Activated naive CD8-positive, alpha-beta T cell treated with anti-CD3 and anti-CD28 coated beads, Interleukin-2, amount 10 ng/mL, durations not matched to agents 7 days and 5 days (primary cell): ENCODE data around the gene GRIN2C. TPM values are rescaled to one million over a fixed set of nuclear protein-coding genes. Genes with fewer than 3 reads are reported as not detected.

Experiments
- ATAC-seq: fragments of 150-1000 bp; cut with Tn5 transposase; one replicate; pipeline ENCODE4 v1.10.0; 2021; ENCODE audit warnings: low read depth, moderate library complexity
- POLR2A ChIA-PET: fragments of 350-600 bp; sonication (Branson Sonifier 250); formaldehyde crosslinking; loops from one replicate; lab custom pipeline; 2021; ENCODE audit warnings: antibody characterized with exemption; lab: Charles Lee
- DNase-seq: peaks from one replicate; pipeline ENCODE4 v3.0.0; 2021
- H3K27ac Mint-ChIP-seq: one replicate; pipeline ENCODE4 v1.8.0; 2022; ENCODE audit warnings: mild to moderate bottlenecking, mixed read lengths
- H3K27me3 Mint-ChIP-seq: one replicate; pipeline ENCODE4 v1.8.0; 2022; ENCODE audit warnings: mild to moderate bottlenecking, moderate library complexity, mixed read lengths
- H3K36me3 Mint-ChIP-seq: one replicate; pipeline ENCODE4 v1.8.0; 2021; ENCODE audit warnings: mild to moderate bottlenecking, mixed read lengths
- H3K4me1 Mint-ChIP-seq: one replicate; pipeline ENCODE4 v1.8.0; 2021; ENCODE audit warnings: mixed read lengths
- H3K4me3 Mint-ChIP-seq: one replicate; pipeline ENCODE4 v1.8.0; 2022; ENCODE audit warnings: mild to moderate bottlenecking, moderate library complexity, mixed read lengths
- H3K9me3 Mint-ChIP-seq: one replicate; pipeline ENCODE4 v1.8.0; 2021; ENCODE audit warnings: mixed read lengths
- total RNA-seq, 2 experiments: library from RNA; stranded (reverse); gene quantifications; one replicate each; pipeline ENCODE4 v1.2.3, GENCODE V29; 2021

The GRIN2C gene
- total RNA-seq, 2 experiments from 2014 or later: 0.17 TPM; not detected in 1

- H3K4me3 Mint-ChIP-seq: no peak overlapping the region
- H3K27me3 Mint-ChIP-seq: peaks cover 79% of the 10 kb centered on the region
Observed at GRCh38 chr17:74857191-74857590, 2.5 kb downstream of the GRIN2C start.

DNA sequence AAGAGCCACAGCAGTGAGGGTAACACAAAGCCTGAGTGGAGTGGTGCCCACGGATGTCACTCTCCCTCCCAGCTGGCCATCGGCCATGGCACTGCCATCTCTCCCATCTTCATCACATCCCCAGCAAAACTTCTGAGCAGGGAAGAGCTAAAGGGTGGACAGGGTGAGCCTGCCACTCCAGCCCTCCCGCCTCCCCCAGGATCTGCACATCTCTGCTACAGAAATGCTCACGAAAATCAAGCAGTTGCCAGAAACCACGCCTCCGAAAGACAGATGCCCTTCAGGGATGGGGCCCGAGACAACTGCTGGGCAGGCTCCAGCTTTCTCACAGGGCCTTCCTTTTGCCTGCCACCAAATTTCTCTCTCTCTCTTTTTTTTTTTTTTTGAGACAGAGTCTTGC, 3.6 kb downstream of the GRIN2C start:
- Mint-ChIP-seq H3K9me3 (no peaks in the 10 kb centered on the region), H3K27me3 (peaks cover 75% of the 10 kb centered on the region), H3K4me1 (peaks cover 8% of the 10 kb centered on the region), H3K4me3 (no peak overlapping the region), H3K36me3 (no peaks in the 10 kb centered on the region), H3K27ac (no peak overlapping the region)
- POLR2A ChIA-PET: no interaction called here
- ATAC-seq (no peak), DNase-seq (no peak)

More at GRCh38 chr17:74857191-74857590, 2.5 kb downstream of the GRIN2C start:
- H3K4me1 Mint-ChIP-seq: peaks cover 12% of the 10 kb centered on the region
- DNase-seq (no peak), ATAC-seq (no peak)
- H3K36me3 Mint-ChIP-seq: no peaks in the 10 kb centered on the region
- H3K27ac Mint-ChIP-seq: no peak overlapping the region
- POLR2A ChIA-PET: no interaction called here
- no peaks in the 10 kb centered on the region for H3K9me3 Mint-ChIP-seq

DNA sequence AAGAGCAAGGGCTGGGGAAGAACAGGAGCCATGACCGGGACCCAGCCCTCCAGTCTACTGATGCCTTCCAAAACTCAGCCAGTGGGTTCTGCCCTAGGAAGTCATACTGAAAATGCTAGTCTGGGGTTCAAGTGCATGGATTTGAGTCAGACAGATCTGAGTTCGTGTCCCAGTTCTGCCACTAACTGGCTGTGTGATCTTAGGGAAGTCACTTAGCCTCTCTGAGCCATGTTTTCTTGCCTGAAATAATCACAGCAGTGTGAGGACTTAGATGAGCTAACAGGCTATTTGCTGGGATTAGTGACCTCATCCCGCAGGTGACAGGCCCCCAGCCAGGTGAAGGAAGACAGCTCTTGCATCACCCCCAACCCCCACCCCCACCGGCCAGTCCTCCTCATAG, 4.4 kb downstream of the GRIN2C start:
- no peak overlapping the region for H3K4me3 Mint-ChIP-seq
- ATAC-seq: no peak
- H3K27me3 Mint-ChIP-seq: peaks cover 71% of the 10 kb centered on the region
- peaks cover 8% of the 10 kb centered on the region for H3K4me1 Mint-ChIP-seq
- H3K36me3 Mint-ChIP-seq: no peaks in the 10 kb centered on the region
- POLR2A ChIA-PET: no interaction called here
- H3K9me3 Mint-ChIP-seq: no peaks in the 10 kb centered on the region
- DNase-seq: no peak
- H3K27ac Mint-ChIP-seq: no peak overlapping the region

DNA sequence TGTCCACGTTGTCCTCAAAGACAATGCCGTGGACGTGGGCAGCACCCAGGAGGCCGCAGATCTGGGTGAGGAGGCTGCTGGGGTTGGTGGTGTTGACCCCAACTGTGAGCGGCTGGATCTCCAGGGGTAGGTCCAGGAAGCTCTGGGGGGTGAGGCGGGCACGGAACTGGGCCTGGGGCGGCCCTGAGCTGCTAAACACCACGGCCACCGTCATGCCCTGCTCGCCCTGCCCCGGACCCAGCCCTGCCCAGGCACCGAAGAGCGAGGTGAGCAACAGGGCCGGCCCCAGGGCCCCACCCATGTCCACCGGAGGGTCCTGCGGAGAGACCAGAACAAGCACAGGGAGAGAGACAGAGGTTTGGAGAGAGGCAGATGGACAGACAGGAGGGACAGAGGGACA, 4.9 kb downstream of the GRIN2C start:
- Mint-ChIP-seq H3K36me3 (no peaks in the 10 kb centered on the region), H3K27ac (no peak overlapping the region), H3K4me1 (peaks cover 8% of the 10 kb centered on the region), H3K9me3 (no peaks in the 10 kb centered on the region), H3K27me3 (peaks cover 67% of the 10 kb centered on the region), H3K4me3 (no peak overlapping the region)
- DNase-seq (no peak), ATAC-seq (no peak)
- POLR2A ChIA-PET: no interaction called here

DNA sequence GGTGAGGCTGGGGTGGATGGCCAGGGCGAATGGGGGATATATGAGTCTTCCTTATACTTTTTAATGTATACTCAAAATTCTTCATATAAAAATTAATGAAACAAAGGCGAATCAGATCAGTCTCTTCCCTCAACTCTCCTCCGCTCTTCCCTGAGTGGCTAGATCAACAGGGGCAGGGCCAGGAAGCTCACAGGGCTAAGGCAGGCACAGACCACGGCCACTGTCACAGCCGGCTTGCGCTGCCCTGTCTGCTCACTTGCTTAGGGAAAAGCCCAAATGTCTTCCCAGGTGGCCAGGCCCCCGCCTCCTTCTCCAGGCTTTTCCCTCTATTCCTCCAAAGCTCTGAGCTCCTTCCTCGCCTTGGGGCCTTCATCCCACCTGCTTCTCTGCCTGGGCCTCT, 6.0 kb downstream of the GRIN2C start:
- POLR2A ChIA-PET: no interaction called here
- peak overlapping the region; percentile 14 for H3K4me3 Mint-ChIP-seq

DNA sequence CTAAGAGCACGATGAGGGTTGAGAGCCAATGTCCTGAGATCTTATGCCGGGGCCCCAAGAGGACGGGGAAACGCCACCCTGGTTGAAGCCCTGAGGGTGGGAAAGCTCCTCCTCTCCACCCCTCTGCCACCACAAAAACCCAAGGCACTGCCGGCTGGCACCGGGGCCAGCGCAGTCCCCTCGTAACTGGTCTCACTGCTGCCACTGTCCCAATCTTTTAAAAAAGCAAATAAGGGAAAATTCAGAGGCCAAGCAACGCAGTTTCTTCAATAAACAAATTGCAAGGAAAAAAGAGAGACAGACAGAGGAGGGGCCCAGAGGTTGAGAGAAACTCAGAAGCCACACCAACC, 6.7 kb downstream of the GRIN2C start:
- peaks cover 56% of the 10 kb centered on the region for H3K27me3 Mint-ChIP-seq
- H3K9me3 Mint-ChIP-seq: no peaks in the 10 kb centered on the region
- ATAC-seq (no peak), DNase-seq (no peak)
- no peak overlapping the region for H3K27ac Mint-ChIP-seq
- H3K4me1 Mint-ChIP-seq: peaks cover 8% of the 10 kb centered on the region
- POLR2A ChIA-PET: interaction anchor here (0.7 to 1.2 kb wide), 3 partner anchors 9 to 20 kb away, joined by 3 to 6 read pairs (median 3); no protein-coding TSS in a partner anchor
- peak overlapping the region; percentile 79 for H3K4me3 Mint-ChIP-seq
- H3K36me3 Mint-ChIP-seq: no peaks in the 10 kb centered on the region

More for the DNA sequence above, 6.0 kb downstream of the GRIN2C start:
- Mint-ChIP-seq H3K27me3 (peaks cover 62% of the 10 kb centered on the region), H3K36me3 (no peaks in the 10 kb centered on the region), H3K4me1 (peaks cover 8% of the 10 kb centered on the region), H3K9me3 (no peaks in the 10 kb centered on the region), H3K27ac (no peak overlapping the region)
- DNase-seq (no peak), ATAC-seq (no peak)

DNA sequence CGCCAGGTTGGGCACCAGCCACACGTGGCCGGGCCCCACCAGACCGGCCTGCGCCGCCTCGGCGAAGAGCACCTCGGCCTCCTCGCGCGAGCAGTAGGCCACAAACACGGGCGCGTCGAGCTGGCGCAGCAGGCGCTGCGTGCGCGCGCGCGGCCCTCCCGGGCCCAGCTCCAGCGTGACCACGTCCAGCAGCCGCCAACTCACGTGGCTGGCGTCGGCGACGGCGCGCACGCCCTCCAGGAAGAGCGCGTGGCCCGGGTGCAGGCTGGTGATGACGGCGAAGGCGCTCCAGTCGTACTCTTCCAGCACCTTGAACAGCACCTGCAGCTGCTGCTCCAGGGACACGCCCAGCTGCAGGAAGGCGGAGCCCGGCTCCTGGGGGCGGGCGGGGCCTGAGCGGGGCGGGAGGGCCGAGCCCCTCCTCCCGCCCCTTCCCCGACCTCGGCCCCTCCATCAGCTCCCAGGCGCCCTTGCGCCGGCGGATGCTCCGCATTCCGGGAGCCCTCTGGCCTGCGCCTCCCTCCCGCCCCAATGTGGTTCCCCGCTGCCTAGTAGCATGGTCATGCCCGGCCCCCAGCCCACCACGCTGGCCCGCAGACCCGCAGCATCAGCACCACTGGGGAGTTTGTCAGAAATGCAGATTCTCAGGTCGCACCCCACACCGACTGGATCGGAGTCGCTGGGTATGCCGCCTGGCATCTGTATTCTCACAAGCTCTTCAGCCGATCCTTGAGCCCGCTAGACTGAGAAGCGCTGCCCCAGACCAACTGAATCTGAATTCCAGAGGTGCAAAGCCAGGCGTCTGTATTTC, 7.2 kb downstream of the GRIN2C start:
- Mint-ChIP-seq H3K9me3 (no peaks in the 10 kb centered on the region), H3K4me1 (peaks cover 8% of the 10 kb centered on the region), H3K27ac (no peak overlapping the region), H3K4me3 (peak overlapping the region; percentile 79), H3K27me3 (peaks cover 51% of the 10 kb centered on the region), H3K36me3 (no peaks in the 10 kb centered on the region)
- POLR2A ChIA-PET: interaction anchor here (0.7 to 1.2 kb wide), 3 partner anchors 9 to 21 kb away, joined by 3 to 6 read pairs (median 3); no protein-coding TSS in a partner anchor
- ATAC-seq (peak; percentile 81), DNase-seq (peak; percentile 78)

DNA sequence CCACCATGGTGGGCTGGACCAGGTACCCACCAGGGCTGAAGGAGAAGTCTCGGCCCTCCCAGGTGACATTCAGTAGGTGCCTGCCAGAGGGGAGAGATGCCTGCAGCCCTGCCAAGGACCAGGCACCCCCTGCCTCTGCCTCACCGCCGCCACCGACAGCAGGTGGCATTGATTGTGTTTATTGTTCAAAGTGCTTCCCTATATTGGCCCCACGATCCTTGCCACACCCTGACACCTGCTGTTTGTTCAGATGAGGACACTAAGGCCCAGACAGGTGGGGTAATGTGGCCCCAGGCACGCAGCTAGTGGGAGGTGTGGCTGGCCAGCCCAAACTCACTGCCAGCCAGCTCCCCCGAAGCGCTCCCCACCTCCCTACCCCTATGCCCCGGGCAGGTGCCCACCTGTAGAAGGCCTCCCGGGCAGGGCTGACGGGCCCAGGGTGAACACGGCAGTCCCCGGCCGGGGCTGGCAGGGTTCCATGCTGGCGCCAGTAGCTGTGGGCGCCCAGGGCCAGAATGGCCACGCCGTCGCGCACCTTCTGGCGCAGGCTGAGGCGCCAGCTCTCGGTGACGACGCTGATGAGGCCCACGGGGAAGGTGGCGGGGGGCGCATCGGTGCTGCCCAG, 8.0 kb downstream of the GRIN2C start:
- Mint-ChIP-seq H3K27ac (no peak overlapping the region), H3K4me1 (peaks cover 8% of the 10 kb centered on the region), H3K27me3 (peaks cover 43% of the 10 kb centered on the region), H3K9me3 (no peaks in the 10 kb centered on the region), H3K36me3 (no peaks in the 10 kb centered on the region), H3K4me3 (no peak overlapping the region)
- POLR2A ChIA-PET: interaction anchor here (1.2 kb wide), 2 partner anchors 11 to 22 kb away, joined by 3 to 6 read pairs; no protein-coding TSS in a partner anchor
- no peak for DNase-seq
- no peak for ATAC-seq

- H3K4me3 Mint-ChIP-seq: no peak overlapping the region
- no peaks in the 10 kb centered on the region for H3K36me3 Mint-ChIP-seq
- no peaks in the 10 kb centered on the region for H3K9me3 Mint-ChIP-seq
- no peak for ATAC-seq
- H3K27ac Mint-ChIP-seq: no peak overlapping the region
- H3K4me1 Mint-ChIP-seq: peaks cover 8% of the 10 kb centered on the region
- POLR2A ChIA-PET: no interaction called here
- DNase-seq: no peak
- peaks cover 37% of the 10 kb centered on the region for H3K27me3 Mint-ChIP-seq
Observed at GRCh38 chr17:74850914-74851313, 8.8 kb downstream of the GRIN2C start.

- no peaks in the 10 kb centered on the region for H3K36me3 Mint-ChIP-seq
- H3K4me1 Mint-ChIP-seq: peaks cover 8% of the 10 kb centered on the region
- ATAC-seq (no peak), DNase-seq (no peak)
- H3K4me3 Mint-ChIP-seq: no peak overlapping the region
- no peaks in the 10 kb centered on the region for H3K9me3 Mint-ChIP-seq
- POLR2A ChIA-PET: interaction anchor here (0.5 kb wide), 1 partner anchor 116 kb away, joined by 7 read pairs; no protein-coding TSS in a partner anchor
- H3K27me3 Mint-ChIP-seq: peaks cover 35% of the 10 kb centered on the region
- no peak overlapping the region for H3K27ac Mint-ChIP-seq
Observed at GRCh38 chr17:74850310-74850709, 9.4 kb downstream of the GRIN2C start.

DNA sequence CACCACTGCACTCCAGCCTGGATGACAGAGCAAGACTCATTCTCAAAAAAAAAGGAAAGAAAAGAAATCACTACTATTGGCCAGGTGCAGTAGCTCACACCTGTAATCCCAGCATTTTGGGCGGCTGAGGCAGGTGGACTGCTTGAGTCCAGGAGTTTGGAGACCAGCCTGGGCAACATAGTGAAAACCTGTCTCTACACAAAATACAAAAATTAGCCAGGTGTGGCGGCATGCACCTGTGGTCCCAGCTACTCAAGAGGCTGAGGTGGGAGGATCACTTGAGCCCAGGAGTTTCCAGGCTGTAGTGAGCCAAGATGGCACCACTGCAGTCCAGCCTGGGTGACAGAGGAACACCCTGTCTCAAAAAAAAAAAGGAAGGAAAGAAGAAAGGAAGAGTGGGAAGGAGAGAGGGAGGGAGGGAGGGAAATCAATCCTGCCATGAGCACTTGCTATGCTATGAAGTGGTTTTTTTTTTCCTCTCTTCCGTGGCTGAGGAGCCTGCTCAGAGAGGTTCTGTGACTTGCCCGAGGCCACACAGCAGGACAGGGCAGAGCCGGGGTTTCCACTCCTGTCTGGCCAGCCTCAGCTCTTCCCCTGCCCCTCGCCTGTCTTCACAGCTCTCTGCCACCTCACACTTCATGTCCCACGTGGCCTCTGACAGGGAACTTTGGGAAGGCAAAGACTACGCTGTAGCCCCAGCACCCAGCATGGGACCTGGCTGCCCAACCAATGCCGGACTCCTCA, 10.9 kb downstream of the GRIN2C start:
- POLR2A ChIA-PET: interaction anchor here (0.7 kb wide), 1 partner anchor 361 kb away, joined by 3 read pairs; no protein-coding TSS in a partner anchor

DNA sequence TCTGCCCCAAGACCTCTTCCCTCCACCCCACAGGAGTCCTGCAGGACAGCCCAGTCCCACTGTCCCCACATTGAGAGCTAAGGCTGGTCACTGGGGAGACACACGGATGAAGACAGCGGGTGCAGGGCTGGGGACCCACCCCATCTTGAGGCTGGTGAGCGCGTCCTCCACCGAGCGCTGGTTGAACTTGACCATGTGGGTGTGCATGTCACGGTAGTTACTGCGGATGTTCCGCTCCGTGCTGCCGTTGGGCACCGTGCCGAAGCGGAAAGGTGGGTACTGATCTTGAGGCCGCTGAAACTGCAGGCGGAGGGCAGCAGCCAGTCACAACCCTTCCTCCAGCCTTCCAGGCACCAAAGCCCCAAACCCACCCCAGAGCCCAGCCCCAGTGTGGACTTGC, 13.1 kb downstream of the GRIN2C start:
- no peak overlapping the region for H3K4me3 Mint-ChIP-seq
- no peak for ATAC-seq

More for the DNA sequence above, 10.9 kb downstream of the GRIN2C start:
- DNase-seq: no peak
- Mint-ChIP-seq H3K9me3 (no peaks in the 10 kb centered on the region), H3K27me3 (peaks cover 26% of the 10 kb centered on the region), H3K4me3 (no peak overlapping the region), H3K36me3 (no peaks in the 10 kb centered on the region), H3K27ac (no peak overlapping the region), H3K4me1 (peaks cover 8% of the 10 kb centered on the region)
- ATAC-seq: no peak

GRCh38 chr17:74843352-74843627, 16.4 kb downstream of the GRIN2C start:
- POLR2A ChIA-PET: interaction anchor here (1.2 to 1.7 kb wide), 2 partner anchors 9 to 51 kb away, joined by 3 read pairs; no protein-coding TSS in a partner anchor
- no peak for ATAC-seq
- no peaks in the 10 kb centered on the region for H3K9me3 Mint-ChIP-seq
- DNase-seq: no peak
- H3K4me3 Mint-ChIP-seq: no peak overlapping the region
- H3K4me1 Mint-ChIP-seq: peaks cover 15% of the 10 kb centered on the region
- H3K27ac Mint-ChIP-seq: no peak overlapping the region
- H3K36me3 Mint-ChIP-seq: no peaks in the 10 kb centered on the region
- H3K27me3 Mint-ChIP-seq: peaks cover 18% of the 10 kb centered on the region

More for the DNA sequence above, 13.1 kb downstream of the GRIN2C start:
- Mint-ChIP-seq H3K36me3 (no peaks in the 10 kb centered on the region), H3K27ac (no peak overlapping the region), H3K9me3 (no peaks in the 10 kb centered on the region), H3K27me3 (peaks cover 24% of the 10 kb centered on the region), H3K4me1 (no peaks in the 10 kb centered on the region)
- POLR2A ChIA-PET: no interaction called here
- no peak for DNase-seq
